Ishikawa (cell line): ENCODE results near the gene REEP2.

Source experiments
- CEBPB ChIP-seq: IDR thresholded peaks from 2 replicates; pipeline ENCODE4 v1.6.1; 2012
- CREB1 ChIP-seq: IDR thresholded peaks from 2 replicates; pipeline ENCODE4 v1.6.1; 2012; ENCODE audit warnings: low read depth
- EGR1 ChIP-seq: IDR thresholded peaks from 2 replicates; pipeline ENCODE4 v1.6.1; 2012
- EP300 ChIP-seq: IDR thresholded peaks from 2 replicates; pipeline ENCODE4 v1.6.1; 2012; ENCODE audit warnings: borderline replicate concordance
- FOXM1 ChIP-seq: IDR thresholded peaks from 2 replicates; pipeline ENCODE4 v1.6.1; 2012; ENCODE audit warnings: low read depth, borderline replicate concordance
- MAX ChIP-seq: IDR thresholded peaks from 2 replicates; pipeline ENCODE4 v1.6.1; 2012
- NFIC ChIP-seq: IDR thresholded peaks from 2 replicates; pipeline ENCODE4 v1.6.1; 2012
- RAD21 ChIP-seq: IDR thresholded peaks from 2 replicates; pipeline ENCODE4 v1.6.1; 2012; ENCODE audit warnings: low read depth
- REST ChIP-seq: IDR thresholded peaks from 2 replicates; pipeline ENCODE4 v1.6.1; 2012; ENCODE audit warnings: low read depth, mild to moderate bottlenecking
- TAF1 ChIP-seq: IDR thresholded peaks from 2 replicates; pipeline ENCODE4 v1.6.1; 2012; ENCODE audit warnings: low read depth, mild to moderate bottlenecking
- TCF12 ChIP-seq: IDR thresholded peaks from 2 replicates; pipeline ENCODE4 v1.6.1; 2012; ENCODE audit warnings: low read depth
- TEAD4 ChIP-seq: IDR thresholded peaks from 2 replicates; pipeline ENCODE4 v1.6.1; 2012
- YY1 ChIP-seq: IDR thresholded peaks from 2 replicates; pipeline ENCODE4 v1.6.1; 2012; ENCODE audit warnings: low read depth
- ZBTB7A ChIP-seq: IDR thresholded peaks from 2 replicates; pipeline ENCODE4 v1.6.1; 2012; ENCODE audit warnings: low read depth
- TF ChIP-seq, protein P1 (sequence below): IDR thresholded peaks from 2 replicates; pipeline ENCODE4 v1.6.1; 2012

Gene REEP2

GRCh38 chr5:138448070-138448469 is 9.2 kb downstream of the REEP2 start:
- TF ChIP-seq, protein P1, sequence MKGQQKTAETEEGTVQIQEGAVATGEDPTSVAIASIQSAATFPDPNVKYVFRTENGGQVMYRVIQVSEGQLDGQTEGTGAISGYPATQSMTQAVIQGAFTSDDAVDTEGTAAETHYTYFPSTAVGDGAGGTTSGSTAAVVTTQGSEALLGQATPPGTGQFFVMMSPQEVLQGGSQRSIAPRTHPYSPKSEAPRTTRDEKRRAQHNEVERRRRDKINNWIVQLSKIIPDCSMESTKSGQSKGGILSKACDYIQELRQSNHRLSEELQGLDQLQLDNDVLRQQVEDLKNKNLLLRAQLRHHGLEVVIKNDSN, result no peak
- no peak for TF ChIP-seq TEAD4
- TF ChIP-seq CEBPB, result no peak
- no peak for TF ChIP-seq TCF12
- TF ChIP-seq MAX, result no peak
- no peak for TF ChIP-seq EP300
- TF ChIP-seq ZBTB7A, result no peak
- no peak for TF ChIP-seq EGR1
- no peak for TF ChIP-seq NFIC
- TF ChIP-seq TAF1, result no peak
- no peak for TF ChIP-seq CREB1
- TF ChIP-seq YY1, result no peak
- no peak for TF ChIP-seq RAD21
- no peak for TF ChIP-seq FOXM1
- no peak for TF ChIP-seq REST

DNA sequence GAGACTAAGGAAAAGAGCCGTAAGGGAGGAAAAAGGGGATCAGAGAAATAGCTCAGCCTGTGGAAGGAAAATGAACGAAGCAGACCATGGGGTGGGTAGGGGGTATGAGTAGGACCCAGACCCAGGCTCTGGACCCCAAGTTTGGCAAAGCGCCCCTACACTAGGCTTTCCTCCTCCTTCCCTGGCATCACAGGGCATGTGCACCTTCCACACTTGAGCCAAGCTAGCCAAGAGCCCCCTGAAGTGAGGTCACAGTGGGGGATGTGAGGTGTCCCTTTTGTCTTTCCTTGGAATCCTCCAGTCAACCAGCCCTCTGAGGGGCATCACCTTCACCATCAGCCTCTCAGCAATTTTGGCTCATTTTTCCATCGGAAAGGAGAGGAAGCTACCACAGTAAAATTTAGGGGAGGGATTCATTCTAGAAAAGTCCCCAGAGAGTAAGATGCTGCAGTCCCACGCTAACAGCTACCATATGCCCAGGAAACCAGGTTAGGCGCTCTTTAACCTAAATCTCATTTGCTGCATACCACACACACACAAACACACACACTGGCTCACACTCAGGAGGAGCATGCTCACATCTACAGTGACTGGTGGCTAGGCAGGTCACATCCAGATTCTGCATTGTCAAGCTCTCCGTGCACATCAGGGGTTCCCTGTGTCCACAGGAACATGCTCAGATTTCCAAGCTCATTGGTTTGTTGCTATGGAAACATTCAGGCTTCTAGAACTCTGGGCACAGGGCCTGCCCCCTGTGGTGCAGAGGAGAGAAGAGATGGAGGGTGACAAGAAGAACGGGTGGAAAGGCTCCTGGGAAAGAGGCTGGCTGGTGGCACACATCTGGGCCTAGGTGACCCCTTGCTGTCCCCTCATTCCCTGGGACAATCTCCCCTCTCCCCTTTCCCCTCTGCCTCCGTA is 9.9 kb downstream of the REEP2 start:
- TF ChIP-seq CREB1 (no peak), EGR1 (no peak), MAX (peak; percentile 40; the same call in 1 of the 2 replicates), ZBTB7A (0 out of 2 replicates have a peak, but pooled peaks have one; percentile 12), NFIC (peak; percentile 71)

- TF ChIP-seq CEBPB (no peak), RAD21 (peak; percentile 83), ZBTB7A (0 out of 2 replicates have a peak, but pooled peaks have one; percentile 20), EGR1 (peak; percentile 97), CREB1 (no peak), TEAD4 (peak; percentile 14; the same call in 1 of the 2 replicates)
Observed at GRCh38 chr5:138449501-138450239, 10.8 kb downstream of the REEP2 start.

DNA sequence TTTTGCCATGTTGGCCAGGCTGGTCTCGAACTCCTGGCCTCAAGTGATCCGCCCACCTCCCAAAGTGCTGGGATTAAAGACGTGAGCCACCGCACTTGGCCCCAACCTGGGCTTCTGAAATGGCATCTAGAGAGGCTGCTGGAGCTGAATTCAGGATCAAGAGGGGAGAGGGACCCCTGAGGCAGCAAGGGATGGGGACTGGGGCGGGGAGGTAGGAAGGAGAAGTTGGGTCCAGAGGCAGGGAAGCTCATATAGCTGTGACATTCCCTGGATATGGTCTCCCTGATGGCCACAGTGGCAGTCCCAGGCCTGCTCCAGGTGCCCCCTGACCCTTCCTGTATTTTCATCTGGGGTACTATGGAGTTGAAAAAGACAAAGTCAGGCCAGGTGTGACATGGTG is 12.1 kb downstream of the REEP2 start:
- no peak for TF ChIP-seq TAF1
- TF ChIP-seq MAX, result no peak

DNA sequence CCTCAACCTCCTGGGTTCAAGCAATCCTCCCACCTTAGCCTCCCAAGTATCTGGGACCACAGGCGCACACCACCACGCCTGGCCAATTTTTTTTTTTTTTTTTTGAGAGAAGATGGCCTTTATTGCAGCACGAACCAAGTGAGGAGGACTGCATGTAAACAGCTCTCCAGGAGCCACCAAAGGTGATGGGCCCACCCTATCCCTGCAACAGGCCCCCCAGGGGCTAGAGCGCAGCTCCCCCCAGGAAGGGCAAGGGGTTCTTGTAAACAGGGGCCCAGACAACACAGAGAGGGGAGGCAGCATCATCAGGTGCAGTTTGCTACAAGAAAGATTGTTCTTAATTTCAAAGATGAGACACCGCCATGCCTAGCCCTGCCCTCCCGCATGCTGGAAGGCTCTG is 13.9 kb downstream of the REEP2 start:
- no peak for TF ChIP-seq RAD21
- no peak for TF ChIP-seq TCF12
- TF ChIP-seq EP300, result no peak
- TF ChIP-seq CREB1, result no peak
- no peak for TF ChIP-seq FOXM1
- TF ChIP-seq ZBTB7A, result no peak
- no peak for TF ChIP-seq TEAD4
- no peak for TF ChIP-seq EGR1
- TF ChIP-seq CEBPB, result no peak
- no peak for TF ChIP-seq YY1
- TF ChIP-seq REST, result no peak
- no peak for TF ChIP-seq MAX
- no peak for TF ChIP-seq TAF1
- no peak for TF ChIP-seq NFIC
- TF ChIP-seq, protein P1, result no peak
